PC-3 (cell line): ENCODE data around the gene NATD1. TPM values are rescaled to one million over a fixed set of nuclear protein-coding genes. Genes with fewer than 3 reads are reported as not detected.

Source experiments
- ATAC-seq: fragments of 200-7000 bp; cut with Tn5 transposase; 2 replicates; pipeline ENCODE4 v1.9.1; 2020; ENCODE audit warnings: mild to moderate bottlenecking, moderate library complexity
- BruUV-seq: library from RNA; stranded (reverse); fragments of 400-500 nt; replicated peaks from 2 replicates; lab custom pipeline; 2021; lab: Mats Ljungman, UMichigan
- CTCF ChIA-PET: fragments of 300-600 bp; sonication (Branson Sonifier 250); formaldehyde crosslinking; loops from one replicate; lab custom pipeline; 2022; ENCODE audit warnings: antibody characterized with exemption; lab: Charles Lee
- POLR2A ChIA-PET: fragments of 300-600 bp; sonication (Branson Sonifier 250); formaldehyde crosslinking; loops from one replicate; lab custom pipeline; 2022; ENCODE audit warnings: antibody characterized with exemption; ENCODE audit not compliant: unreplicated experiment; lab: Charles Lee
- DNase-seq: peaks from one replicate; pipeline ENCODE4 v3.0.0-alpha.2; 2015
- H2AFZ ChIP-seq: fragments of 300-600 bp; sonication (generic); 2 replicates; pipeline ENCODE4 v1.6.0; 2016; ENCODE audit warnings: antibody characterized with exemption, low read length
- H3F3A ChIP-seq: fragments of 300-600 bp; sonication (generic); one replicate; pipeline ENCODE4 v1.6.0; 2017; ENCODE audit warnings: antibody characterized with exemption, low read length, control low read depth, mild to moderate bottlenecking; ENCODE audit not compliant: unreplicated experiment
- H3K27ac ChIP-seq: fragments of 300-600 bp; sonication (generic); 2 replicates; pipeline ENCODE4 v1.5.1; 2016; ENCODE audit warnings: mild to moderate bottlenecking, low read length
- H3K27me3 ChIP-seq: fragments of 300-600 bp; sonication (generic); 2 replicates; pipeline ENCODE4 v1.6.1; 2016; ENCODE audit warnings: low read length, mixed read lengths
- H3K36me3 ChIP-seq: fragments of 300-600 bp; sonication (generic); 2 replicates; pipeline ENCODE4 v1.6.1; 2016; ENCODE audit warnings: low read depth, mixed run types, low read length, mixed read lengths
- H3K4me1 ChIP-seq: fragments of 300-600 bp; sonication (generic); 2 replicates; pipeline ENCODE4 v1.5.1; 2016; ENCODE audit warnings: low read length; ENCODE audit not compliant: insufficient read depth
- H3K4me2 ChIP-seq: fragments of 300-600 bp; sonication (generic); 2 replicates; pipeline ENCODE4 v1.6.0; 2016; ENCODE audit warnings: low read length
- H3K4me3 ChIP-seq: fragments of 300-600 bp; sonication (generic); 2 replicates; pipeline ENCODE4 v1.5.1; 2016; ENCODE audit warnings: mild to moderate bottlenecking, low read length, mixed read lengths
- H3K79me2 ChIP-seq: fragments of 300-600 bp; sonication (generic); 2 replicates; pipeline ENCODE4 v1.6.1; 2017; ENCODE audit warnings: low read length, mixed read lengths
- H3K9ac ChIP-seq: fragments of 300-600 bp; sonication (generic); 2 replicates; pipeline ENCODE4 v1.6.0; 2016; ENCODE audit warnings: mild to moderate bottlenecking, low read length
- H3K9me2 ChIP-seq: fragments of 300-600 bp; sonication (generic); replicated peaks from 2 replicates; pipeline ENCODE4 v1.6.1; 2016; ENCODE audit warnings: mixed run types, low read length, mixed read lengths
- H3K9me3 ChIP-seq: fragments of 300-600 bp; sonication (generic); 2 replicates; pipeline ENCODE4 v1.6.1; 2016; ENCODE audit warnings: low read length, mixed read lengths
- H4K20me1 ChIP-seq: fragments of 300-600 bp; sonication (generic); 2 replicates; pipeline ENCODE4 v1.6.1; 2016; ENCODE audit warnings: low read length, mixed read lengths
- EZH2 ChIP-seq: fragments of 300-600 bp; sonication (generic); IDR thresholded peaks from one replicate; pipeline ENCODE4 v1.6.1; 2017; ENCODE audit warnings: antibody characterized with exemption, mild to moderate bottlenecking, low read length; ENCODE audit not compliant: unreplicated experiment
- EZH2phosphoT487 ChIP-seq: fragments of 300-600 bp; sonication (generic); IDR thresholded peaks from 2 replicates; pipeline ENCODE4 v1.6.1; 2018; ENCODE audit warnings: mild to moderate bottlenecking, antibody characterized with exemption, low read length, borderline replicate concordance
- intact Hi-C: fragments of 100-400 bp; cut with micrococcal nuclease; formaldehyde crosslinking; loops from 2 replicates; pipeline ENCODE4 v1.9.0; 2023
- total RNA-seq: library from RNA; depleted of rRNA; stranded (reverse); fragments of >200 nt; gene quantifications from 2 replicates; pipeline ENCODE4 v1.2.3, GENCODE V29; 2014
- TF ChIP-seq, protein P1 (sequence below): fragments of 300-600 bp; sonication (generic); conservative IDR thresholded peaks from 2 replicates; pipeline ENCODE4 v1.5.1; 2017; ENCODE audit warnings: antibody characterized with exemption, low read depth, mild to moderate bottlenecking, low read length

NATD1 gene
- total RNA-seq, 1 experiment from 2014 or later = 0.73 TPM

DNA sequence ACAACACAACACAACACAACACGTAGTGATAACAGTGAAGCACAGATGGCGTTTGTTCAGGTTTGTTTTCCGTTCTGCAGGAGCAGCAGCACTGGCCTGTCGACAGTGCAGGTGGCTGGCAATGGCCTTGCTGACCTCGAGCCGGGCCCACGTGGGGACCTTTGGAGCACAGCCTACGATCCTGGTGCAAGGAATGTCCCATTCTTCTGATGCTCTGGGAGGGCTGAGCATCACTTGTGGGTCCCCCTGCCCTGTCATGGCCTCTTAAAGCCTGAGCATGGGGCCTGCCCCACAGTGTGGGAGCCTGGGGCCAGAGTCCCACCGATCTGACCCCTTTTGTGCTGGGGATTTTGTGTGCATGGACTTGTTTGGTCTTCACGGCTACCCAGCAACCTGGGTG lies 38.1 kb upstream of the NATD1 start:
- ChIA-PET CTCF (no interaction called here), POLR2A (no interaction called here)
- H3K27ac ChIP-seq = no peak overlapping the region
- peaks cover 5% of the 10 kb centered on the region; the same call in 1 of the 2 replicates for H3K27me3 ChIP-seq
- H3K4me3 ChIP-seq = no peak overlapping the region
- H4K20me1 ChIP-seq = peaks cover 82% of the 10 kb centered on the region
- H3F3A ChIP-seq = no peaks in the 10 kb centered on the region
- peaks cover 35% of the 10 kb centered on the region for H3K4me1 ChIP-seq
- intact Hi-C loops = no loop called here
- H3K9me2 ChIP-seq = no peaks in the 10 kb centered on the region
- H3K4me2 ChIP-seq = no peak overlapping the region
- BruUV-seq = no TSS peak
- no peak overlapping the region for H3K9ac ChIP-seq
- no peak for ATAC-seq
- H3K9me3 ChIP-seq = no peaks in the 10 kb centered on the region
- TF ChIP-seq, protein P1, sequence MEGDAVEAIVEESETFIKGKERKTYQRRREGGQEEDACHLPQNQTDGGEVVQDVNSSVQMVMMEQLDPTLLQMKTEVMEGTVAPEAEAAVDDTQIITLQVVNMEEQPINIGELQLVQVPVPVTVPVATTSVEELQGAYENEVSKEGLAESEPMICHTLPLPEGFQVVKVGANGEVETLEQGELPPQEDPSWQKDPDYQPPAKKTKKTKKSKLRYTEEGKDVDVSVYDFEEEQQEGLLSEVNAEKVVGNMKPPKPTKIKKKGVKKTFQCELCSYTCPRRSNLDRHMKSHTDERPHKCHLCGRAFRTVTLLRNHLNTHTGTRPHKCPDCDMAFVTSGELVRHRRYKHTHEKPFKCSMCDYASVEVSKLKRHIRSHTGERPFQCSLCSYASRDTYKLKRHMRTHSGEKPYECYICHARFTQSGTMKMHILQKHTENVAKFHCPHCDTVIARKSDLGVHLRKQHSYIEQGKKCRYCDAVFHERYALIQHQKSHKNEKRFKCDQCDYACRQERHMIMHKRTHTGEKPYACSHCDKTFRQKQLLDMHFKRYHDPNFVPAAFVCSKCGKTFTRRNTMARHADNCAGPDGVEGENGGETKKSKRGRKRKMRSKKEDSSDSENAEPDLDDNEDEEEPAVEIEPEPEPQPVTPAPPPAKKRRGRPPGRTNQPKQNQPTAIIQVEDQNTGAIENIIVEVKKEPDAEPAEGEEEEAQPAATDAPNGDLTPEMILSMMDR = no peak
- no peak for TF ChIP-seq EZH2
- TF ChIP-seq EZH2phosphoT487 = no peak
- H2AFZ ChIP-seq = no peak overlapping the region
- peaks cover 5% of the 10 kb centered on the region; the same call in 1 of the 2 replicates for H3K36me3 ChIP-seq
- no peak for DNase-seq
- H3K79me2 ChIP-seq = peaks cover 96% of the 10 kb centered on the region

DNA sequence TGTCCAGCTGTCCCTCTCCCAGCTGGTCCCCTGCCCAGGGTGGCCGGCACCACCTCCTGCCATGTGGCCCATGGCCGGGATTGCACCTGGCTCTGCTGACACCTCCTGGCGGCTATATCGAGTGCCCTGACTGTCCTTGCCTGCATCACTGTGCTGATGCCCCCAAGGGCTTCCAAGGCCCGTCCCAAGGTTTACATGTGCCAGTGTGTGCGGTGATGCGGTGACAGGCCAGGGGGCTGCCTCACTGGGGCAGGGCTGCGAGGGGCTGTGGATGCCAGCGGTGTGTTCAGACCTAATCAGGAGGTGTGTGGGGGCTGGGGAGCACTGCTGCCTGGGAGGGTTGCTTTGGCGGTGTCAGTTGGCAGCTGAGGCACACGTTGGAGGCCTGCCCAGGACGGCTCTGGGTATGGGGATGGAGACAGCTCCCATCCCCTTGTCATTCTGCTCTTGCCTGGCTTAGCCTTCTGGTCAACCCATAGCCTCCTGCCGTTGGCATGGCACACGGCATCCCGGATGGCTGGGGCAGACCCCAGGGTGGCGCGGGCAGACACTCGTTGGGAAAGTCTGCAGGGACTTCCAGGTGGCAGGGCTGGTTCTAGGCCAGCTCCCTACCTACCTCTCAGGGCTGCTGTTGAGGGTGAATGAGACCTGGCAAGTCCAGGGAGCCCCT lies 36.8 kb upstream of the NATD1 start:
- ChIA-PET POLR2A (interaction anchor here (0.6 kb wide), 1 partner anchor 191 kb away, joined by 17 read pairs; no protein-coding TSS in a partner anchor), CTCF (interaction anchor here (0.8 kb wide), 1 partner anchor 10 kb away, joined by 3 read pairs; no protein-coding TSS in a partner anchor)
- TF ChIP-seq, protein P1 = no peak
- no peak for TF ChIP-seq EZH2
- TF ChIP-seq EZH2phosphoT487 = no peak
- BruUV-seq = no TSS peak
- H3K27me3 ChIP-seq = peaks cover 5% of the 10 kb centered on the region; the same call in 1 of the 2 replicates
- H3K9me2 ChIP-seq = no peaks in the 10 kb centered on the region
- no peaks in the 10 kb centered on the region for H3K9me3 ChIP-seq
- no peak overlapping the region for H2AFZ ChIP-seq
- H3K4me2 ChIP-seq = no peak overlapping the region
- no peak for DNase-seq
- no peak for ATAC-seq
- H4K20me1 ChIP-seq = peaks cover 83% of the 10 kb centered on the region
- intact Hi-C loops = no loop called here
- peaks cover 35% of the 10 kb centered on the region for H3K4me1 ChIP-seq
- no peak overlapping the region for H3K27ac ChIP-seq
- H3K36me3 ChIP-seq = peaks cover 5% of the 10 kb centered on the region; the same call in 1 of the 2 replicates
- H3K79me2 ChIP-seq = peaks cover 98% of the 10 kb centered on the region
- no peaks in the 10 kb centered on the region for H3F3A ChIP-seq
- H3K4me3 ChIP-seq = no peak overlapping the region
- H3K9ac ChIP-seq = no peak overlapping the region
